Immature natural killer cell (primary cell): ENCODE results near the gene LRRC8D. TPM values are rescaled to one million over a fixed set of nuclear protein-coding genes. Genes with fewer than 3 reads are reported as not detected.
"Not testable (repeated sequence)": the region's sequence is repeated elsewhere in the genome, so short reads cannot be mapped to it uniquely, and the experiment has no call there.

Experiments
- DNase-seq, 3 donors: peaks; one replicate each; pipeline ENCODE4 v3.0.0; 2022; ENCODE audit warnings: mixed read lengths in 1 of 3
- H3K27ac Mint-ChIP-seq, 6 donors: one replicate each; pipeline ENCODE4 v1.8.0; 2020; ENCODE audit warnings: mixed read lengths in 6 of 6, mild to moderate bottlenecking in 5 of 6, inconsistent platforms in 4 of 6, moderate library complexity in 3 of 6
- H3K27me3 Mint-ChIP-seq, 3 donors: one replicate each; pipeline ENCODE4 v1.8.0; 2020 to 2021; ENCODE audit warnings: low read depth in 3 of 3, mild to moderate bottlenecking in 3 of 3, mixed read lengths in 3 of 3, moderate library complexity in 3 of 3, inconsistent platforms in 1 of 3
- H3K36me3 Mint-ChIP-seq, 3 donors: one replicate each; pipeline ENCODE4 v1.8.0; 2020; ENCODE audit warnings: mixed read lengths in 3 of 3, inconsistent platforms in 2 of 3, mild to moderate bottlenecking in 2 of 3
- H3K4me1 Mint-ChIP-seq, 2 donors: one replicate each; pipeline ENCODE4 v1.8.0; 2020; ENCODE audit warnings: inconsistent platforms in 2 of 2, mild to moderate bottlenecking in 2 of 2, mixed read lengths in 2 of 2, moderate library complexity in 1 of 2
- H3K4me3 Mint-ChIP-seq, 5 donors: one replicate each; pipeline ENCODE4 v1.8.0; 2020; ENCODE audit warnings: mild to moderate bottlenecking in 5 of 5, mixed read lengths in 5 of 5, inconsistent platforms in 3 of 5, moderate library complexity in 3 of 5
- H3K9me3 Mint-ChIP-seq, 6 donors: one replicate each; pipeline ENCODE4 v1.8.0; 2020; ENCODE audit warnings: mild to moderate bottlenecking in 6 of 6, mixed read lengths in 6 of 6, inconsistent platforms in 4 of 6, moderate library complexity in 3 of 6
- polyA plus RNA-seq, 3 donors: library from polyadenylated mRNA; unstranded; fragments of 300-500 nt; fragmentation: Illumina TruSeq; gene quantifications; one replicate each; pipeline ENCODE4 v1.2.3, GENCODE V29; 2021

LRRC8D gene
- polyA plus RNA-seq, 3 donors from 2014 or later = 24.7 to 40.1 (median 32.0) TPM

- not testable (repeated sequence) for H3K36me3 Mint-ChIP-seq, H3K27me3 Mint-ChIP-seq, H3K27ac Mint-ChIP-seq, H3K4me3 Mint-ChIP-seq, DNase-seq, H3K9me3 Mint-ChIP-seq, H3K4me1 Mint-ChIP-seq
Observed at GRCh38 chr1:89984564-89985116, 163.8 kb downstream of the LRRC8D start.

DNA sequence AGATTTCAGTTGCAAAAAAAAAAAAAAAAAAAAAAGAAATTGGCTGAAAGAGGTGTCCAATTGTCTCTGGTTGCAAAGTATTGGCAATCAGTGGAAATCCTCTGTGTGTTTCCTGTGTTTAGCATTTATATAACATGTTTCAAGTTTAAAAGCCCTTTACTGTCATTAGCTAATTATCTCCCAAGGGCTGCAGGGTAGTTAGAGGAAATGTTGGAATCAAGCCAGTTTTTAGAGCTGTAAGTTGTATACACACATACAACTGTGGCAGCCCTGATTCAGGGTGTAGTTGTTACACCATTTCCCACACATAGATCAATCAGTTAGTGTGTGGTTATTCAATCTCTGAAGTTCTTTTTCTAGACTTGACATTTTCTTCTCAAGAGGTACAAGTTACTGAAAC is 165.2 kb downstream of the LRRC8D start:
- no peak overlapping the region for H3K27ac Mint-ChIP-seq
- no peaks in the 10 kb centered on the region for H3K36me3 Mint-ChIP-seq
- H3K4me1 Mint-ChIP-seq = no peaks in the 10 kb centered on the region
- DNase-seq = no peak
- no peaks in the 10 kb centered on the region for H3K9me3 Mint-ChIP-seq
- H3K4me3 Mint-ChIP-seq = no peak overlapping the region
- H3K27me3 Mint-ChIP-seq = peaks cover 1 to 2% (median 2%) of the 10 kb centered on the region in 3 donors

Other genes with a start within 250 kb of the LRRC8D start
- 1 to 10 TPM; 3.5 to 7.3 (median 4.1) TPM for gene LRRC8C, start 187.9 kb upstream of the LRRC8D start, polyA plus RNA-seq
- 1 to 10 TPM; 6.0 to 9.2 (median 7.2) TPM for gene ZNF326, start 174.1 kb downstream of the LRRC8D start, polyA plus RNA-seq